B cell (primary cell): Measurements from ENCODE around the gene PTCRA.

ENCODE experiments used
- CTCF ChIP-seq: fragments of 200-600 bp; IDR thresholded peaks from one replicate; pipeline ENCODE4 v1.8.0; 2022; ENCODE audit warnings: antibody characterized with exemption, mild to moderate bottlenecking
- EZH2 ChIP-seq: IDR thresholded peaks from 2 replicates; pipeline ENCODE4 v1.6.1; 2012; ENCODE audit warnings: borderline replicate concordance, low read depth, mild to moderate bottlenecking, moderate library complexity, low read length; ENCODE audit not compliant: insufficient read depth, poor library complexity, severe bottlenecking

- TF ChIP-seq CTCF, result no peak
- no peak for TF ChIP-seq EZH2
Observed at GRCh38 chr6:42969934-42970333, 54.1 kb downstream of the PTCRA start.
